Tibial nerve (tissue), 4 donors: ENCODE measurements around the gene PHYHIPL. TPM values are rescaled to one million over a fixed set of nuclear protein-coding genes. Genes with fewer than 3 reads are reported as not detected.

Experiments used
- DNase-seq, 2 donors: peaks; one replicate each; pipeline ENCODE4 v3.0.0-alpha.2; 2019; ENCODE audit warnings: low spot score in 2 of 2
- H3K27ac ChIP-seq, 4 donors: fragments of 200-600 bp; sonication (generic) in 3 of 4; one replicate each; pipeline ENCODE4 v1.5.1; 2017 to 2019; ENCODE audit warnings: mild to moderate bottlenecking in 1 of 4
- H3K27me3 ChIP-seq, 2 donors: fragments of 200-600 bp; sonication (generic) in 1 of 2; one replicate each; pipeline versions ENCODE4 v1.5.1 to v1.6.0; 2017 to 2019
- H3K36me3 ChIP-seq, 3 donors: fragments of 200-600 bp; sonication (generic); one replicate each; pipeline ENCODE4 v1.5.1; 2018 to 2019
- H3K4me1 ChIP-seq, 4 donors: fragments of 200-600 bp; sonication (generic) in 3 of 4; one replicate each; pipeline ENCODE4 v1.5.1; 2017 to 2019
- H3K4me3 ChIP-seq, 4 donors: fragments of 200-600 bp; sonication (generic) in 3 of 4; one replicate each; pipeline ENCODE4 v1.5.1; 2017 to 2019; ENCODE audit warnings: mild to moderate bottlenecking in 1 of 4, moderate library complexity in 1 of 4
- H3K9me3 ChIP-seq, 4 donors: fragments of 200-600 bp; sonication (generic) in 3 of 4; one replicate each; pipeline ENCODE4 v1.5.1; 2017 to 2019
- CTCF ChIP-seq, 5 experiments: fragments of 200-600 bp in 3 of 5; fragments of 450-650 bp in 2 of 5; sonication (generic) in 3 of 5; IDR thresholded peaks; one replicate each; pipeline ENCODE4 v1.5.1; 2016 to 2019; ENCODE audit warnings: antibody characterized with exemption in 5 of 5, mild to moderate bottlenecking in 3 of 5, moderate library complexity in 2 of 5
- EP300 ChIP-seq, 2 donors: sonication (generic); formaldehyde crosslinking; IDR thresholded peaks; one replicate each; pipeline ENCODE4 v1.6.1; 2017; ENCODE audit warnings: antibody characterized with exemption in 2 of 2, mild to moderate bottlenecking in 1 of 2
- POLR2A ChIP-seq, 2 donors: fragments of 450-650 bp; IDR thresholded peaks; one replicate each; pipeline ENCODE4 v1.6.1; 2017; ENCODE audit warnings: antibody characterized with exemption in 2 of 2, mild to moderate bottlenecking in 2 of 2, moderate library complexity in 2 of 2
- WGBS, 2 donors: methylation state at CpG; one replicate each; pipeline ENCODE4 v1.1.5; 2018; 5-methylcytosine and 5-hydroxymethylcytosine counted together
- total RNA-seq, 4 donors: library from RNA; depleted of rRNA; stranded (reverse); fragments of >200 nt; gene quantifications; one replicate each; pipeline ENCODE4 v1.1.0, GENCODE V29; 2016

Gene PHYHIPL
- total RNA-seq, 4 donors from 2014 or later = 0.20 TPM; not detected in 3

- H3K4me3 ChIP-seq = no peak overlapping the region
- H3K27me3 ChIP-seq = no peaks in the 10 kb centered on the region
- H3K27ac ChIP-seq = no peak overlapping the region
- TF ChIP-seq POLR2A (IDR thresholded peaks at IDR 0.05) = no peak
- no peak for TF ChIP-seq EP300 (IDR thresholded peaks at IDR 0.05)
- TF ChIP-seq CTCF (IDR thresholded peaks at IDR 0.05) = no peak
- H3K9me3 ChIP-seq = no peaks in the 10 kb centered on the region
- 100% methylated on average over 1 of the region's 1 CpG for WGBS, 2 donors
- no peaks in the 10 kb centered on the region for H3K4me1 ChIP-seq
- DNase-seq = no peak
- no peaks in the 10 kb centered on the region for H3K36me3 ChIP-seq
Observed at GRCh38 chr10:59258890-59259289, 82.4 kb downstream of the PHYHIPL start.

- Histone ChIP-seq H3K27ac (no peak overlapping the region), H3K36me3 (no peaks in the 10 kb centered on the region), H3K27me3 (no peaks in the 10 kb centered on the region), H3K4me3 (no peak overlapping the region), H3K4me1 (no peaks in the 10 kb centered on the region), H3K9me3 (no peaks in the 10 kb centered on the region)
- WGBS, 2 donors = 30 to 43% methylated on average over 5 of the region's 5 CpGs
- no peak for TF ChIP-seq EP300 (IDR thresholded peaks at IDR 0.05)
- no peak for TF ChIP-seq CTCF (IDR thresholded peaks at IDR 0.05)
- TF ChIP-seq POLR2A (IDR thresholded peaks at IDR 0.05) = no peak
- no peak for DNase-seq
Observed at GRCh38 chr10:59265141-59265540, 88.7 kb downstream of the PHYHIPL start.

- TF ChIP-seq CTCF (IDR thresholded peaks at IDR 0.05) (no peak), EP300 (IDR thresholded peaks at IDR 0.05) (no peak), POLR2A (IDR thresholded peaks at IDR 0.05) (no peak)
- H3K9me3 ChIP-seq = no peaks in the 10 kb centered on the region
- H3K4me3 ChIP-seq = no peak overlapping the region
- H3K36me3 ChIP-seq = no peaks in the 10 kb centered on the region
- H3K27me3 ChIP-seq = no peaks in the 10 kb centered on the region
- 47 to 59% methylated on average over 3 of the region's 3 CpGs for WGBS, 2 donors
- peaks cover 0 to 4% (median 0%) of the 10 kb centered on the region in 4 donors for H3K4me1 ChIP-seq
- no peak for DNase-seq
- H3K27ac ChIP-seq = no peak overlapping the region
Observed at GRCh38 chr10:59266321-59266720, 89.9 kb downstream of the PHYHIPL start.

- peaks cover 0 to 4% (median 0%) of the 10 kb centered on the region in 4 donors for H3K4me1 ChIP-seq
- no peaks in the 10 kb centered on the region for H3K27me3 ChIP-seq
- no peak for DNase-seq
- H3K27ac ChIP-seq = no peak overlapping the region
- H3K9me3 ChIP-seq = no peaks in the 10 kb centered on the region
- no peak overlapping the region for H3K4me3 ChIP-seq
- H3K36me3 ChIP-seq = no peaks in the 10 kb centered on the region
- TF ChIP-seq EP300 (IDR thresholded peaks at IDR 0.05) (no peak), CTCF (IDR thresholded peaks at IDR 0.05) (no peak), POLR2A (IDR thresholded peaks at IDR 0.05) (no peak)
- 91 to 94% methylated on average over 7 of the region's 7 CpGs for WGBS, 2 donors
Observed at GRCh38 chr10:59268460-59268859, 92.0 kb downstream of the PHYHIPL start.

- TF ChIP-seq CTCF (IDR thresholded peaks at IDR 0.05) (no peak), EP300 (IDR thresholded peaks at IDR 0.05) (no peak), POLR2A (IDR thresholded peaks at IDR 0.05) (no peak)
- Histone ChIP-seq H3K4me1 (peaks cover 0 to 4% (median 0%) of the 10 kb centered on the region in 4 donors), H3K27ac (no peak overlapping the region), H3K9me3 (no peaks in the 10 kb centered on the region), H3K36me3 (no peaks in the 10 kb centered on the region), H3K27me3 (no peaks in the 10 kb centered on the region), H3K4me3 (no peak overlapping the region)
- WGBS, 2 donors = 91 to 95% methylated on average over 6 of the region's 6 CpGs
- DNase-seq = no peak
Observed at GRCh38 chr10:59269651-59270050, 93.2 kb downstream of the PHYHIPL start.
